ENCODE data around the gene TAT. TPM values are rescaled to one million over a fixed set of nuclear protein-coding genes. Genes with fewer than 3 reads are reported as not detected.

Gene TAT
- polyA plus RNA-seq, 1 of the 3 experiments (the other 2 are of a cell fraction) = not detected

DNA sequence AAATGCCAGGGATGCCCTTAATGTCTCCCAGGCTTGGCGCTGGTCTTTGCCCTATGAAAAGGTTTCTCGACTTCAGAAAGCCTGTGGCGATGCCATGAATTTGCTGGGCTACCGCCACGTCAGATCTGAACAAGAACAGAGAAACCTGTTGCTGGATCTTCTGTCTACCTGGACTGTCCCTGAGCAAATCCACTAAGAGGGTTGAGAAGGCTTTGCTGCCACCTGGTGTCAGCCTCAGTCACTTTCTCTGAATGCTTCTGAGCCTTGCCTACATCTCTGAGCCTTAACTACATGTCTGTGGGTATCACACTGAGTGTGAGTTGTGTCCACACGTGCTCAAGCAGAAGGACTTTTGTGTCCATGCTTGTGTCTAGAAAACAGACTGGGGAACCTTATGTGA lies 39.2 kb downstream of the TAT start:
- DNase-seq = peak; percentile 36
- Histone ChIP-seq H3K79me2 (ENCODE audit: insufficient read depth) (no peaks in the 10 kb centered on the region), H3K9ac (no peak overlapping the region), H3K9me2 (no peaks in the 10 kb centered on the region), H3K4me3 (ENCODE audit: low read depth in 2 of 2, low read length in 1 of 2) (no peak overlapping the region; a peak in 1 of 4 replicates), H3K27me3 (ENCODE audit: insufficient read depth) (no peaks in the 10 kb centered on the region), H3K9me3 (no peaks in the 10 kb centered on the region), H3F3A (replicated peaks; ENCODE audit: insufficient read depth) (no peaks in the 10 kb centered on the region), H2AFZ (ENCODE audit: low read depth) (no peak overlapping the region), H3K27ac (ENCODE audit: low read depth in 2 of 2, low read length in 1 of 2) (no peak overlapping the region), H3K36me3 (replicated peaks in 1 of 2; ENCODE audit: control insufficient read depth in 1 of 2, insufficient read depth in 2 of 2, low read length in 1 of 2) (no peaks in the 10 kb centered on the region), H4K20me1 (ENCODE audit: insufficient read depth) (no peaks in the 10 kb centered on the region), H3K4me1 (ENCODE audit: control insufficient read depth in 1 of 2, insufficient read depth in 2 of 2, low read depth in 1 of 2, low read length in 1 of 2) (no peaks in the 10 kb centered on the region), H3K4me2 (no peak overlapping the region)
- WGBS (ENCODE audit: low lambda C conversion rate) = 25% methylated on average over 6 of the region's 6 CpGs
- CTCF ChIA-PET = interaction anchor here (1.5 to 2.8 kb wide), 4 partner anchors 9 to 125 kb away, joined by 7 to 19 read pairs (median 11); partner anchors contain the start of gene CHST4
- TF ChIP-seq RAD21 (IDR thresholded peaks at IDR 0.05; ENCODE audit: low read length) (peak; percentile 58), NFIC (IDR thresholded peaks at IDR 0.05; ENCODE audit: borderline replicate concordance) (no peak), SMC3 (IDR thresholded peaks at IDR 0.05; ENCODE audit: low read depth, low read length) (peak; percentile 56)
- TF ChIP-seq, protein P1, sequence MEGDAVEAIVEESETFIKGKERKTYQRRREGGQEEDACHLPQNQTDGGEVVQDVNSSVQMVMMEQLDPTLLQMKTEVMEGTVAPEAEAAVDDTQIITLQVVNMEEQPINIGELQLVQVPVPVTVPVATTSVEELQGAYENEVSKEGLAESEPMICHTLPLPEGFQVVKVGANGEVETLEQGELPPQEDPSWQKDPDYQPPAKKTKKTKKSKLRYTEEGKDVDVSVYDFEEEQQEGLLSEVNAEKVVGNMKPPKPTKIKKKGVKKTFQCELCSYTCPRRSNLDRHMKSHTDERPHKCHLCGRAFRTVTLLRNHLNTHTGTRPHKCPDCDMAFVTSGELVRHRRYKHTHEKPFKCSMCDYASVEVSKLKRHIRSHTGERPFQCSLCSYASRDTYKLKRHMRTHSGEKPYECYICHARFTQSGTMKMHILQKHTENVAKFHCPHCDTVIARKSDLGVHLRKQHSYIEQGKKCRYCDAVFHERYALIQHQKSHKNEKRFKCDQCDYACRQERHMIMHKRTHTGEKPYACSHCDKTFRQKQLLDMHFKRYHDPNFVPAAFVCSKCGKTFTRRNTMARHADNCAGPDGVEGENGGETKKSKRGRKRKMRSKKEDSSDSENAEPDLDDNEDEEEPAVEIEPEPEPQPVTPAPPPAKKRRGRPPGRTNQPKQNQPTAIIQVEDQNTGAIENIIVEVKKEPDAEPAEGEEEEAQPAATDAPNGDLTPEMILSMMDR (IDR thresholded peaks at IDR 0.05) = peak; percentile 59
- POLR2A ChIA-PET = no interaction called here

DNA sequence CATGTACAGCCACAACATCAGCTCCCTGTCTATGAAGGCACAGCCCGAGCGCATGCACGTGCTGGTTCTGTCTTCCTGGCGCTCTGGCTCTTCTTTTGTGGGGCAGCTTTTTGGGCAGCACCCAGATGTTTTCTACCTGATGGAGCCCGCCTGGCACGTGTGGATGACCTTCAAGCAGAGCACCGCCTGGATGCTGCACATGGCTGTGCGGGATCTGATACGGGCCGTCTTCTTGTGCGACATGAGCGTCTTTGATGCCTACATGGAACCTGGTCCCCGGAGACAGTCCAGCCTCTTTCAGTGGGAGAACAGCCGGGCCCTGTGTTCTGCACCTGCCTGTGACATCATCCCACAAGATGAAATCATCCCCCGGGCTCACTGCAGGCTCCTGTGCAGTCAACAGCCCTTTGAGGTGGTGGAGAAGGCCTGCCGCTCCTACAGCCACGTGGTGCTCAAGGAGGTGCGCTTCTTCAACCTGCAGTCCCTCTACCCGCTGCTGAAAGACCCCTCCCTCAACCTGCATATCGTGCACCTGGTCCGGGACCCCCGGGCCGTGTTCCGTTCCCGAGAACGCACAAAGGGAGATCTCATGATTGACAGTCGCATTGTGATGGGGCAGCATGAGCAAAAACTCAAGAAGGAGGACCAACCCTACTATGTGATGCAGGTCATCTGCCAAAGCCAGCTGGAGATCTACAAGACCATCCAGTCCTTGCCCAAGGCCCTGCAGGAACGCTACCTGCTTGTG lies 40.0 kb downstream of the TAT start:
- Histone ChIP-seq H4K20me1 (ENCODE audit: insufficient read depth) (no peaks in the 10 kb centered on the region), H3K4me1 (ENCODE audit: control insufficient read depth in 1 of 2, insufficient read depth in 2 of 2, low read depth in 1 of 2, low read length in 1 of 2) (no peaks in the 10 kb centered on the region), H3K4me2 (no peak overlapping the region), H3K9me3 (no peaks in the 10 kb centered on the region), H3K9ac (no peak overlapping the region), H2AFZ (ENCODE audit: low read depth) (no peak overlapping the region), H3F3A (replicated peaks; ENCODE audit: insufficient read depth) (no peaks in the 10 kb centered on the region), H3K27me3 (ENCODE audit: insufficient read depth) (no peaks in the 10 kb centered on the region), H3K4me3 (ENCODE audit: low read depth in 2 of 2, low read length in 1 of 2) (no peak overlapping the region), H3K9me2 (no peaks in the 10 kb centered on the region), H3K27ac (ENCODE audit: low read depth in 2 of 2, low read length in 1 of 2) (no peak overlapping the region), H3K79me2 (ENCODE audit: insufficient read depth) (no peaks in the 10 kb centered on the region), H3K36me3 (replicated peaks in 1 of 2; ENCODE audit: control insufficient read depth in 1 of 2, insufficient read depth in 2 of 2, low read length in 1 of 2) (no peaks in the 10 kb centered on the region)
- ChIA-PET POLR2A (no interaction called here), CTCF (interaction anchor here (1.2 to 2.4 kb wide), 3 partner anchors 11 to 74 kb away, joined by 3 to 14 read pairs (median 5); partner anchors contain the start of gene CHST4)
- whole genome bisulfite sequencing (ENCODE audit: low lambda C conversion rate) = 60% methylated on average over 26 of the region's 28 CpGs
- no peak for DNase-seq
- no peak for TF ChIP-seq GABPA (IDR thresholded peaks at IDR 0.05; ENCODE audit: low read depth)
- TF ChIP-seq RAD21 (IDR thresholded peaks at IDR 0.05; ENCODE audit: low read length) = no peak
- TF ChIP-seq FOXJ3 (CRISPR knock-in tag; IDR thresholded peaks at IDR 0.05) = no peak
- TF ChIP-seq GATA2 (CRISPR knock-in tag; IDR thresholded peaks at IDR 0.05) = no peak
- TF ChIP-seq, protein P2, sequence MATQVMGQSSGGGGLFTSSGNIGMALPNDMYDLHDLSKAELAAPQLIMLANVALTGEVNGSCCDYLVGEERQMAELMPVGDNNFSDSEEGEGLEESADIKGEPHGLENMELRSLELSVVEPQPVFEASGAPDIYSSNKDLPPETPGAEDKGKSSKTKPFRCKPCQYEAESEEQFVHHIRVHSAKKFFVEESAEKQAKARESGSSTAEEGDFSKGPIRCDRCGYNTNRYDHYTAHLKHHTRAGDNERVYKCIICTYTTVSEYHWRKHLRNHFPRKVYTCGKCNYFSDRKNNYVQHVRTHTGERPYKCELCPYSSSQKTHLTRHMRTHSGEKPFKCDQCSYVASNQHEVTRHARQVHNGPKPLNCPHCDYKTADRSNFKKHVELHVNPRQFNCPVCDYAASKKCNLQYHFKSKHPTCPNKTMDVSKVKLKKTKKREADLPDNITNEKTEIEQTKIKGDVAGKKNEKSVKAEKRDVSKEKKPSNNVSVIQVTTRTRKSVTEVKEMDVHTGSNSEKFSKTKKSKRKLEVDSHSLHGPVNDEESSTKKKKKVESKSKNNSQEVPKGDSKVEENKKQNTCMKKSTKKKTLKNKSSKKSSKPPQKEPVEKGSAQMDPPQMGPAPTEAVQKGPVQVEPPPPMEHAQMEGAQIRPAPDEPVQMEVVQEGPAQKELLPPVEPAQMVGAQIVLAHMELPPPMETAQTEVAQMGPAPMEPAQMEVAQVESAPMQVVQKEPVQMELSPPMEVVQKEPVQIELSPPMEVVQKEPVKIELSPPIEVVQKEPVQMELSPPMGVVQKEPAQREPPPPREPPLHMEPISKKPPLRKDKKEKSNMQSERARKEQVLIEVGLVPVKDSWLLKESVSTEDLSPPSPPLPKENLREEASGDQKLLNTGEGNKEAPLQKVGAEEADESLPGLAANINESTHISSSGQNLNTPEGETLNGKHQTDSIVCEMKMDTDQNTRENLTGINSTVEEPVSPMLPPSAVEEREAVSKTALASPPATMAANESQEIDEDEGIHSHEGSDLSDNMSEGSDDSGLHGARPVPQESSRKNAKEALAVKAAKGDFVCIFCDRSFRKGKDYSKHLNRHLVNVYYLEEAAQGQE (IDR thresholded peaks at IDR 0.05; ENCODE audit: low read depth, low read length) = no peak
- TF ChIP-seq, protein P3, sequence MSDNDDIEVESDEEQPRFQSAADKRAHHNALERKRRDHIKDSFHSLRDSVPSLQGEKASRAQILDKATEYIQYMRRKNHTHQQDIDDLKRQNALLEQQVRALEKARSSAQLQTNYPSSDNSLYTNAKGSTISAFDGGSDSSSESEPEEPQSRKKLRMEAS (IDR thresholded peaks at IDR 0.05; ENCODE audit: low read depth) = no peak
- no peak for TF ChIP-seq YY1 (IDR thresholded peaks at IDR 0.05; ENCODE audit: low read depth)
- TF ChIP-seq, protein P4, sequence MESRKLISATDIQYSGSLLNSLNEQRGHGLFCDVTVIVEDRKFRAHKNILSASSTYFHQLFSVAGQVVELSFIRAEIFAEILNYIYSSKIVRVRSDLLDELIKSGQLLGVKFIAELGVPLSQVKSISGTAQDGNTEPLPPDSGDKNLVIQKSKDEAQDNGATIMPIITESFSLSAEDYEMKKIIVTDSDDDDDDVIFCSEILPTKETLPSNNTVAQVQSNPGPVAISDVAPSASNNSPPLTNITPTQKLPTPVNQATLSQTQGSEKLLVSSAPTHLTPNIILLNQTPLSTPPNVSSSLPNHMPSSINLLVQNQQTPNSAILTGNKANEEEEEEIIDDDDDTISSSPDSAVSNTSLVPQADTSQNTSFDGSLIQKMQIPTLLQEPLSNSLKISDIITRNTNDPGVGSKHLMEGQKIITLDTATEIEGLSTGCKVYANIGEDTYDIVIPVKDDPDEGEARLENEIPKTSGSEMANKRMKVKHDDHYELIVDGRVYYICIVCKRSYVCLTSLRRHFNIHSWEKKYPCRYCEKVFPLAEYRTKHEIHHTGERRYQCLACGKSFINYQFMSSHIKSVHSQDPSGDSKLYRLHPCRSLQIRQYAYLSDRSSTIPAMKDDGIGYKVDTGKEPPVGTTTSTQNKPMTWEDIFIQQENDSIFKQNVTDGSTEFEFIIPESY (IDR thresholded peaks at IDR 0.05; ENCODE audit: borderline replicate concordance, low read depth) = no peak
- TF ChIP-seq MXI1 (IDR thresholded peaks at IDR 0.05; ENCODE audit: low read depth, low read length) = no peak
- no peak for TF ChIP-seq JUND (IDR thresholded peaks at IDR 0.05)
- TF ChIP-seq FOXM1 (IDR thresholded peaks at IDR 0.05; ENCODE audit: low read depth) = no peak
- no peak for TF ChIP-seq POLR2AphosphoS5 (IDR thresholded peaks at IDR 0.05; ENCODE audit: low read depth, low read length)
- no peak for TF ChIP-seq MEF2A (IDR thresholded peaks at IDR 0.05; ENCODE audit: borderline replicate concordance, low read depth)
- TF ChIP-seq EZH2phosphoT487 (IDR thresholded peaks at IDR 0.05; ENCODE audit: borderline replicate concordance, low read depth) = no peak
- no peak for TF ChIP-seq EP300 (IDR thresholded peaks at IDR 0.05; ENCODE audit: borderline replicate concordance in 1 of 2, low read depth in 1 of 2, low read length in 1 of 2)
- no peak for TF ChIP-seq NRF1 (IDR thresholded peaks at IDR 0.05; ENCODE audit: low read depth, low read length)
- TF ChIP-seq TEAD4 (IDR thresholded peaks at IDR 0.05; ENCODE audit: borderline replicate concordance, insufficient read depth) = no peak
- no peak for TF ChIP-seq SMC3 (IDR thresholded peaks at IDR 0.05; ENCODE audit: low read depth, low read length)
